Measurements from ENCODE around the gene DUSP3.

Gene DUSP3

GRCh38 chr17:43810226-43810715, 31.5 kb upstream of the DUSP3 start:
- no peak for TF ChIP-seq CTCF (IDR thresholded peaks at IDR 0.05; ENCODE audit: insufficient read depth, low read length, poor library complexity, severe bottlenecking)

GRCh38 chr17:43809121-43809520, 30.3 kb upstream of the DUSP3 start:
- Histone ChIP-seq H3K36me3 (ENCODE audit: control insufficient read depth, insufficient read depth, low read length) (no peaks in the 10 kb centered on the region), H3K27me3 (replicated peaks; ENCODE audit: control insufficient read depth, insufficient read depth, low read length) (no peaks in the 10 kb centered on the region; the same call in none of the 2 replicates), H3K4me3 (replicated peaks; ENCODE audit: low read depth, low read length) (no peak overlapping the region)
- no peak for DNase-seq (ENCODE audit: extremely low read depth, insufficient read length)
- TF ChIP-seq CTCF (IDR thresholded peaks at IDR 0.05; ENCODE audit: insufficient read depth, low read length, poor library complexity, severe bottlenecking), result no peak

More at GRCh38 chr17:43810226-43810715, 31.5 kb upstream of the DUSP3 start:
- DNase-seq (ENCODE audit: extremely low read depth, insufficient read length), result no peak
- Histone ChIP-seq H3K27me3 (replicated peaks; ENCODE audit: control insufficient read depth, insufficient read depth, low read length) (no peaks in the 10 kb centered on the region; the same call in none of the 2 replicates), H3K4me3 (replicated peaks; ENCODE audit: low read depth, low read length) (no peak overlapping the region), H3K36me3 (ENCODE audit: control insufficient read depth, insufficient read depth, low read length) (no peaks in the 10 kb centered on the region)

GRCh38 chr17:43808076-43808475, 29.3 kb upstream of the DUSP3 start:
- DNase-seq (ENCODE audit: extremely low read depth, insufficient read length), result no peak
- no peaks in the 10 kb centered on the region; the same call in none of the 2 replicates for H3K27me3 ChIP-seq (replicated peaks; ENCODE audit: control insufficient read depth, insufficient read depth, low read length)
- H3K36me3 ChIP-seq (ENCODE audit: control insufficient read depth, insufficient read depth, low read length), result no peaks in the 10 kb centered on the region
- TF ChIP-seq CTCF (IDR thresholded peaks at IDR 0.05; ENCODE audit: insufficient read depth, low read length, poor library complexity, severe bottlenecking), result no peak
- no peak overlapping the region for H3K4me3 ChIP-seq (replicated peaks; ENCODE audit: low read depth, low read length)

GRCh38 chr17:43805117-43805516, 26.3 kb upstream of the DUSP3 start:
- Histone ChIP-seq H3K27me3 (replicated peaks; ENCODE audit: control insufficient read depth, insufficient read depth, low read length) (no peaks in the 10 kb centered on the region; the same call in 1 of the 2 replicates), H3K4me3 (replicated peaks; ENCODE audit: low read depth, low read length) (no peak overlapping the region), H3K36me3 (ENCODE audit: control insufficient read depth, insufficient read depth, low read length) (no peaks in the 10 kb centered on the region)
- no peak for DNase-seq (ENCODE audit: extremely low read depth, insufficient read length)
- no peak for TF ChIP-seq CTCF (IDR thresholded peaks at IDR 0.05; ENCODE audit: insufficient read depth, low read length, poor library complexity, severe bottlenecking)

- no peak for DNase-seq (ENCODE audit: extremely low read depth, insufficient read length)
- Histone ChIP-seq H3K27me3 (replicated peaks; ENCODE audit: control insufficient read depth, insufficient read depth, low read length) (no peaks in the 10 kb centered on the region; the same call in 1 of the 2 replicates), H3K4me3 (replicated peaks; ENCODE audit: low read depth, low read length) (no peak overlapping the region), H3K36me3 (ENCODE audit: control insufficient read depth, insufficient read depth, low read length) (no peaks in the 10 kb centered on the region)
- no peak for TF ChIP-seq CTCF (IDR thresholded peaks at IDR 0.05; ENCODE audit: insufficient read depth, low read length, poor library complexity, severe bottlenecking)
These were observed 25.0 kb upstream of the DUSP3 start for GRCh38 chr17:43803758-43804157.

- TF ChIP-seq CTCF (IDR thresholded peaks at IDR 0.05; ENCODE audit: insufficient read depth, low read length, poor library complexity, severe bottlenecking), result no peak
- H3K4me3 ChIP-seq (replicated peaks; ENCODE audit: low read depth, low read length), result no peak overlapping the region
- H3K36me3 ChIP-seq (ENCODE audit: control insufficient read depth, insufficient read depth, low read length), result no peaks in the 10 kb centered on the region
- no peak for DNase-seq (ENCODE audit: extremely low read depth, insufficient read length)
- no peaks in the 10 kb centered on the region; the same call in 1 of the 2 replicates for H3K27me3 ChIP-seq (replicated peaks; ENCODE audit: control insufficient read depth, insufficient read depth, low read length)
These were observed 23.1 kb upstream of the DUSP3 start for GRCh38 chr17:43801844-43802243.

Data from GM06990 (cell line).